Heart left ventricle (tissue), 16 donors: Measurements from ENCODE around the gene CLASP2. TPM values are rescaled to one million over a fixed set of nuclear protein-coding genes. Genes with fewer than 3 reads are reported as not detected.
A peak's percentile ranks its signal among the peaks of the same experiment; 100 is the strongest.

Experiments
- ATAC-seq, 4 donors: fragments of 200-7000 bp; cut with Tn5 transposase; one replicate each; pipeline ENCODE4 v1.9.1; 2020 to 2022; ENCODE audit warnings: moderate library complexity in 4 of 4, mild to moderate bottlenecking in 3 of 4, moderate number of reproducible peaks in 1 of 4
- DNase-seq, 5 donors: peaks; one replicate each; pipeline ENCODE4 v3.0.0-alpha.2; 2020
- H3K27ac ChIP-seq, 12 donors: fragments of 200-600 bp; sonication (generic) in 4 of 12; one replicate each; pipeline versions ENCODE4 v1.5.0 to v1.8.0; 2016 to 2022; ENCODE audit warnings: mild to moderate bottlenecking in 2 of 12
- H3K27me3 ChIP-seq, 9 donors: fragments of 200-600 bp; sonication (generic) in 2 of 9; one replicate each; pipeline versions ENCODE4 v1.5.1 to v1.8.0; 2016 to 2022; ENCODE audit warnings: mild to moderate bottlenecking in 3 of 9
- H3K36me3 ChIP-seq, 9 donors: fragments of 200-600 bp; sonication (generic) in 2 of 9; one replicate each; pipeline versions ENCODE4 v1.5.0 to v1.8.0; 2018 to 2022; ENCODE audit warnings: mild to moderate bottlenecking in 2 of 9
- H3K4me1 ChIP-seq, 12 donors: fragments of 200-600 bp; sonication (generic) in 4 of 12; one replicate each; pipeline versions ENCODE4 v1.5.0 to v1.8.0; 2016 to 2022; ENCODE audit warnings: mild to moderate bottlenecking in 3 of 12
- H3K4me3 ChIP-seq, 12 donors: fragments of 200-600 bp; sonication (generic) in 4 of 12; one replicate each; pipeline versions ENCODE4 v1.5.0 to v1.8.0; 2017 to 2022; ENCODE audit warnings: mild to moderate bottlenecking in 9 of 12, moderate library complexity in 4 of 12
- H3K9me3 ChIP-seq, 12 donors: fragments of 200-600 bp; sonication (generic) in 4 of 12; one replicate each; pipeline versions ENCODE4 v1.5.0 to v1.8.0; 2016 to 2022; ENCODE audit warnings: mild to moderate bottlenecking in 1 of 12
- CTCF ChIP-seq, 12 donors: fragments of 200-600 bp; sonication (generic) in 4 of 12; IDR thresholded peaks; one replicate each; pipeline versions ENCODE4 v1.5.0 to v1.8.0; 2018 to 2022; ENCODE audit warnings: antibody characterized with exemption in 12 of 12, mild to moderate bottlenecking in 5 of 12
- POLR2A ChIP-seq, 2 donors: fragments of 450-650 bp; IDR thresholded peaks; one replicate each; pipeline ENCODE4 v1.6.1; 2017; ENCODE audit warnings: antibody characterized with exemption in 2 of 2, mild to moderate bottlenecking in 2 of 2, moderate library complexity in 2 of 2
- WGBS, 4 donors: extraction: QIAGEN DNeasy Blood & Tissue Kit in 2 of 4; methylation state at CpG; one replicate each; pipeline versions ENCODE4 v1.1.5 to v1.1.7; 2013 to 2018; 5-methylcytosine and 5-hydroxymethylcytosine counted together
- intact Hi-C, 10 donors: fragments of 100-400 bp; cut with DNase I; formaldehyde crosslinking; loops; one replicate each; pipeline versions ENCODE4 v1.11.1 to v1.14.2; 2022
- polyA plus RNA-seq, 2 donors: library from polyadenylated mRNA; stranded (reverse); fragments of 200-250 nt; gene quantifications; one replicate each; pipeline ENCODE4 v1.2.3, GENCODE V29; 2013
- total RNA-seq, 9 donors: library from RNA; depleted of rRNA in 2 of 9; stranded (reverse); fragments of >200 nt in 2 of 9; fragmentation: NEBNext Ultra II Directional in 3 of 9; extraction: Animal tissue kit (Norgen Biotek cat#: 25700) in 3 of 9; gene quantifications; one replicate each; pipeline versions ENCODE4 v1.1.0 to v1.2.4, GENCODE V29; 2016 to 2023
- donor health status: ischemic (EF 13 %, LVEDD 7.1; RV severe dilation, severe dysfunction).
- donor health status: healthy with polysubstance abuse.
- donor health status: DM: no; HTN: yes; CAD: no.
- donor health status: DM: no; HTN: no; CAD: no.
- donor health status: ischemic (EF 25% LVEDD 6.9; RV normal size, moderate dysfunction).
- donor health status: ischemic (EF 25% LVEDD 5.7; RV mildly dilated, moderate dysfunction).
- donor health status: healthy.
- donor health status: DM: yes; HTN: yes; CAD: no.
- donor health status: ischemic (EF 35%, LVEDD 5.7; RV mildly dilated, moderate dysfunction).
- donor health status: nonischemic (EF 11% LVEDD 7.7; RV severe dilation, severe dysfunction).
- donor health status: DM: yes; HTN: yes; CAD: no.
- donor health status: PGD.
- donor health status: ischemic (EF 29% LVEDD 5.4; RV normal size, mild dysfunction).
- donor health status: nonischemic (EF 23%, LVEDD 6.1; RV moderate dilation, normal function).

The CLASP2 gene
- total and polyA plus RNA-seq, 11 donors: 13.3 to 111 (median 78.2) TPM

DNA sequence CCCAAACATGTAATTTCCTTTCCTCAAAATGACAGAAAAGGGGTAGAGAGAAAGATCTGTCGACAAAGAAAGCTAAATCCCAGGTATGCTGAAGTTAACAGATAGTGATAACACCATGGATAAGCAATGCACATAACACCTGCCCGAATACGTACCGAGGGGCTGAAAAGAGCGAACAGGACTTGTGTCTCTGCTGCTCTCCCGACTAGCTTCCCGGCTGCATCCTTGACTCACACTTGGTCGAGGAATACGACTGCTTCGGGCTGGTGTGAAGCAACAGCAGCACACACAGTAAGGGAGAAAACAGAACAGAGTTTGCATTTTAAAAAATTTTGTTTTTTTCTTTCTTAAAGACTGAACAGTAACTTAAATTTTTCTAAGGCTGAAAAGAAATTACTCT, 136.4 kb downstream of the CLASP2 start:
- intact Hi-C loops: no loop called here
- Histone ChIP-seq H3K27me3 (no peaks in the 10 kb centered on the region), H3K9me3 (no peaks in the 10 kb centered on the region), H3K4me1 (no peaks in the 10 kb centered on the region), H3K36me3 (peaks cover 0 to 96% (median 42%) of the 10 kb centered on the region in 9 donors), H3K27ac (no peak overlapping the region), H3K4me3 (no peak overlapping the region)
- no peak for TF ChIP-seq CTCF (IDR thresholded peaks at IDR 0.05)
- no peak for TF ChIP-seq POLR2A (IDR thresholded peaks at IDR 0.05)
- DNase-seq (no peak), ATAC-seq (no peak)
- 86 to 90% (median 90%) methylated on average over 10 of the region's 10 CpGs for WGBS, 4 donors

DNA sequence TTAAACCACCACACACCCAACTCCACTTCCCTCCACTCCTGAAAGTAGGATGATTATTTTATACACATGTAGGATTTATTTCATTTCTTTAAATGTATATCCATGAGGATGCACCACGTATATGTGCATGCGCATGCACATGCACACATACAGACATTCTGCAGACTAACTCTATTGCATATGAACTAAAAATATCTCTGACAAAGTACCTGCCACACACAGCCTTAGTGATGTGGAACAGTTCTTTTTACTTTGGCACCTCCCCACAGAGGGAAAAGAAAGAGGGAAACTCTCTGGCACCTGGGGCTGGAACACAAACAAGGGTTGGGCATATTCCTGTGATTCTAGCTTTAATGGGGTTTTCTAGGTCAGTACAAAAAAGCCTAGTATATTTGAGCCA, 138.2 kb downstream of the CLASP2 start:
- Histone ChIP-seq H3K27ac (no peak overlapping the region), H3K36me3 (peaks cover 0 to 98% (median 41%) of the 10 kb centered on the region in 9 donors), H3K27me3 (no peaks in the 10 kb centered on the region), H3K4me3 (no peak overlapping the region), H3K9me3 (no peaks in the 10 kb centered on the region), H3K4me1 (no peaks in the 10 kb centered on the region)
- TF ChIP-seq CTCF (IDR thresholded peaks at IDR 0.05) (no peak), POLR2A (IDR thresholded peaks at IDR 0.05) (no peak)
- peak; percentile 55 to 83 (median 76) for ATAC-seq
- WGBS, 4 donors: 63 to 83% (median 69%) methylated on average over 2 of the region's 2 CpGs
- intact Hi-C loops: no loop called here
- no peak for DNase-seq

DNA sequence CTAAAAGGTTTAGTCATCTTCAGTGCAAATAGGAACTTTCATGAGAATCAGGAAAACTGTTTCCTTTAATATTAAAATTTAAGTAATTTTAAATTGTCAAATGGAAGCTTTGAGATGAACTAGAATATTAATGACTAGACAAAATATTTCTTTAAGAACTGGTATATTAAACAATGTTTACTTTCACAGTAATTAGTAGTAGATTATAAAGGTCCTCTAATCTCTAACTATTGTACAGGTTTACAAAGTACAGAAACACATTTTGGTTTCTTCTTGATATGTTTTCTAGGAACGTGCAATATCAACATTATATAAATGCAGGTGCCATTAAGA, 138.9 kb downstream of the CLASP2 start:
- no peak for DNase-seq
- Histone ChIP-seq H3K36me3 (peaks cover 0 to 98% (median 42%) of the 10 kb centered on the region in 9 donors), H3K9me3 (no peaks in the 10 kb centered on the region), H3K4me1 (no peaks in the 10 kb centered on the region), H3K4me3 (no peak overlapping the region), H3K27me3 (no peaks in the 10 kb centered on the region), H3K27ac (no peak overlapping the region)
- intact Hi-C loops: no loop called here
- 85 to 94% (median 87%) methylated on average over 1 of the region's 1 CpG for WGBS, 4 donors
- ATAC-seq: no peak
- no peak for TF ChIP-seq CTCF (IDR thresholded peaks at IDR 0.05)
- TF ChIP-seq POLR2A (IDR thresholded peaks at IDR 0.05): no peak

GRCh38 chr3:33578325-33579177, 139.5 kb downstream of the CLASP2 start:
- peaks cover 0 to 98% (median 42%) of the 10 kb centered on the region in 9 donors for H3K36me3 ChIP-seq
- whole genome bisulfite sequencing, 4 donors: 51 to 67% (median 61%) methylated on average over 2 of the region's 2 CpGs

More at GRCh38 chr3:33578325-33579177, 139.5 kb downstream of the CLASP2 start:
- DNase-seq: no peak
- intact Hi-C loops: no loop called here
- H3K4me3 ChIP-seq: no peak overlapping the region
- no peak for ATAC-seq
- no peak overlapping the region for H3K27ac ChIP-seq
- no peaks in the 10 kb centered on the region for H3K4me1 ChIP-seq
- H3K9me3 ChIP-seq: no peaks in the 10 kb centered on the region
- H3K27me3 ChIP-seq: no peaks in the 10 kb centered on the region
- TF ChIP-seq POLR2A (IDR thresholded peaks at IDR 0.05) (no peak), CTCF (IDR thresholded peaks at IDR 0.05) (no peak)
